ENCODE results near the gene COPS9.

DNA sequence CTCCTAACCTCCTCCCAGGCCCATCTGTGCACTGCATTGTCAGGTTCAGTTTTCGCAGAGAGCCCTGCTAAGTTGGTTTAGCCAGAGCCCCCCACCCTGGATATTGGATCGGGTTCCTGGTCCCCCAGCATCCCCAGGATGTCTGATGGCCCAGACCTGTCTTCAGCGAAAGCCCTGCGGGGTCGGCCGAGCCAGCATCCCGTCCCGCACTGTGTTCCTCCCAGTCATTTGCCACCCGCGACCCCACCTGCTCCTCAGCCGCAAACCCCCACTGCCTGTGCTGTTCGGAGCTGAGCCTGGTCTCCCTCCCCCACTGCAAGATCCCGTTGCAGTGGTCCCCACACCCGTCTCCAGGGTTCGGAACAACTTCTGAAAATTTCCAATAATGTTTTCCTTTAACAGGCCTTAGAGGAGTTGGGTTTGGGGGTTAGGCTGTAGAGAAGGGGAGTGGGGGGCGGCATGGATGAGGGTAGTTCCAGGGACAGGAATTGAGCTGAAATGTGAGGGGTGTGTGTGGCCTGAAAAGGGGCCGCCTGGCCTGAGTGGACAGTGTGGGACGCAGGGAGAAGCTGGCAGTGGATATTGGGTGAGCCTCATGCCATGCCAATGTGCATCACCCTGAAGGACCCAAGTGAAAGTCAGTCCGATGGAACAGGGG lies 1.6 kb upstream of the COPS9 start:
- TF ChIP-seq, protein P1, sequence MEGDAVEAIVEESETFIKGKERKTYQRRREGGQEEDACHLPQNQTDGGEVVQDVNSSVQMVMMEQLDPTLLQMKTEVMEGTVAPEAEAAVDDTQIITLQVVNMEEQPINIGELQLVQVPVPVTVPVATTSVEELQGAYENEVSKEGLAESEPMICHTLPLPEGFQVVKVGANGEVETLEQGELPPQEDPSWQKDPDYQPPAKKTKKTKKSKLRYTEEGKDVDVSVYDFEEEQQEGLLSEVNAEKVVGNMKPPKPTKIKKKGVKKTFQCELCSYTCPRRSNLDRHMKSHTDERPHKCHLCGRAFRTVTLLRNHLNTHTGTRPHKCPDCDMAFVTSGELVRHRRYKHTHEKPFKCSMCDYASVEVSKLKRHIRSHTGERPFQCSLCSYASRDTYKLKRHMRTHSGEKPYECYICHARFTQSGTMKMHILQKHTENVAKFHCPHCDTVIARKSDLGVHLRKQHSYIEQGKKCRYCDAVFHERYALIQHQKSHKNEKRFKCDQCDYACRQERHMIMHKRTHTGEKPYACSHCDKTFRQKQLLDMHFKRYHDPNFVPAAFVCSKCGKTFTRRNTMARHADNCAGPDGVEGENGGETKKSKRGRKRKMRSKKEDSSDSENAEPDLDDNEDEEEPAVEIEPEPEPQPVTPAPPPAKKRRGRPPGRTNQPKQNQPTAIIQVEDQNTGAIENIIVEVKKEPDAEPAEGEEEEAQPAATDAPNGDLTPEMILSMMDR (conservative IDR thresholded peaks at IDR 0.05; ENCODE audit: low read depth, low read length): no peak
- TF ChIP-seq EZH2 (IDR thresholded peaks at IDR 0.05; ENCODE audit: low read length, unreplicated experiment): no peak
- no peak for TF ChIP-seq EZH2phosphoT487 (IDR thresholded peaks at IDR 0.05; ENCODE audit: borderline replicate concordance, low read length)

Data from PC-3 (cell line).